SK-N-SH treated with all-trans-retinoic acid at 6 μM for 48 hours (cell line): ENCODE data around the gene BTG3.

Experiments
- ATAC-seq: fragments of 200-7000 bp; cut with Tn5 transposase; 3 replicates; pipeline ENCODE4 v1.9.1; 2020; ENCODE audit warnings: mild to moderate bottlenecking, moderate library complexity
- BACH2 ChIP-seq: fragments of 250-450 bp; sonication (Bioruptor Pico); IDR thresholded peaks from 2 replicates; pipeline ENCODE4 v1.9.0; 2021; ENCODE audit warnings: mild to moderate bottlenecking, borderline replicate concordance
- CSDC2 ChIP-seq: fragments of 250-450 bp; sonication (Bioruptor Pico); IDR thresholded peaks from 2 replicates; pipeline ENCODE4 v1.5.0; 2020; ENCODE audit warnings: mild to moderate bottlenecking, moderate library complexity
- ESRRG ChIP-seq: fragments of 250-450 bp; sonication (Bioruptor Pico); IDR thresholded peaks from 2 replicates; pipeline ENCODE4 v1.6.1; 2021; ENCODE audit warnings: mild to moderate bottlenecking
- GLIS3 ChIP-seq: fragments of 250-450 bp; sonication (Bioruptor Pico); IDR thresholded peaks from 2 replicates; pipeline ENCODE4 v1.5.0; 2020; ENCODE audit warnings: mild to moderate bottlenecking, moderate library complexity
- ISL1 ChIP-seq: fragments of 250-450 bp; sonication (Bioruptor Pico); IDR thresholded peaks from 2 replicates; pipeline ENCODE4 v2.1.2; 2022; ENCODE audit warnings: mild to moderate bottlenecking, moderate library complexity
- OSR1 ChIP-seq: fragments of 250-450 bp; sonication (Bioruptor Pico); IDR thresholded peaks from 2 replicates; pipeline ENCODE4 v1.8.0; 2022; ENCODE audit warnings: moderate library complexity, mild to moderate bottlenecking, inconsistent platforms
- PPARA ChIP-seq: fragments of 250-450 bp; sonication (Bioruptor Pico); IDR thresholded peaks from 2 replicates; pipeline ENCODE4 v1.5.0; 2020; ENCODE audit warnings: mild to moderate bottlenecking, borderline replicate concordance
- RARB ChIP-seq: fragments of 250-450 bp; sonication (Bioruptor Pico); IDR thresholded peaks from 2 replicates; pipeline ENCODE4 v1.8.0; 2021; ENCODE audit warnings: mild to moderate bottlenecking, moderate library complexity
- SNAI2 ChIP-seq: fragments of 250-450 bp; sonication (Bioruptor Pico); IDR thresholded peaks from 2 replicates; pipeline ENCODE4 v1.5.0; 2020; ENCODE audit warnings: mild to moderate bottlenecking, moderate library complexity
- TCF4 ChIP-seq: fragments of 250-450 bp; sonication (Bioruptor Pico); IDR thresholded peaks from 2 replicates; pipeline ENCODE4 v1.8.0; 2021; ENCODE audit warnings: mild to moderate bottlenecking, moderate library complexity, borderline replicate concordance
- TOX ChIP-seq: fragments of 250-450 bp; sonication (Bioruptor Pico); IDR thresholded peaks from 2 replicates; pipeline ENCODE4 v1.8.0; 2021; ENCODE audit warnings: mild to moderate bottlenecking, moderate library complexity, borderline replicate concordance
- ZC3H10 ChIP-seq: fragments of 250-450 bp; sonication (Bioruptor Pico); IDR thresholded peaks from 2 replicates; pipeline ENCODE4 v1.5.1; 2021; ENCODE audit warnings: mild to moderate bottlenecking, moderate library complexity
- ZFP3 ChIP-seq: fragments of 250-450 bp; sonication (Bioruptor Pico); IDR thresholded peaks from 2 replicates; pipeline ENCODE4 v1.5.0; 2020; ENCODE audit warnings: mild to moderate bottlenecking, moderate library complexity
- ZFP30 ChIP-seq: fragments of 450-650 bp; formaldehyde crosslinking; IDR thresholded peaks from 2 replicates; pipeline ENCODE4 v1.5.0; 2022; ENCODE audit warnings: mild to moderate bottlenecking, moderate library complexity
- ZNF565 ChIP-seq: fragments of 450-650 bp; formaldehyde crosslinking; conservative IDR thresholded peaks from 2 replicates; pipeline ENCODE4 v1.5.0; 2020; ENCODE audit warnings: low read depth, mild to moderate bottlenecking, moderate library complexity
- ZNF70 ChIP-seq: fragments of 450-650 bp; formaldehyde crosslinking; IDR thresholded peaks from 2 replicates; pipeline ENCODE4 v1.5.0; 2020; ENCODE audit warnings: mild to moderate bottlenecking, moderate library complexity
- ZNF8 ChIP-seq: fragments of 450-650 bp; formaldehyde crosslinking; IDR thresholded peaks from 2 replicates; pipeline ENCODE4 v1.5.0; 2020; ENCODE audit warnings: mild to moderate bottlenecking, moderate library complexity
- TF ChIP-seq, protein P1 (sequence below): fragments of 250-450 bp; sonication (Bioruptor Pico); IDR thresholded peaks from 2 replicates; pipeline ENCODE4 v1.5.1; 2020; ENCODE audit warnings: low read depth, mild to moderate bottlenecking, moderate library complexity
- TF ChIP-seq, protein P2 (sequence below): fragments of 250-450 bp; sonication (Bioruptor Pico); IDR thresholded peaks from 2 replicates; pipeline ENCODE4 v1.8.0; 2020; ENCODE audit warnings: mild to moderate bottlenecking, moderate library complexity, borderline replicate concordance
- TF ChIP-seq, protein P3 (sequence below): fragments of 250-450 bp; sonication (Bioruptor Pico); IDR thresholded peaks from 2 replicates; pipeline ENCODE4 v1.8.0; 2021; ENCODE audit warnings: low read depth, mild to moderate bottlenecking, moderate library complexity, borderline replicate concordance
- TF ChIP-seq, protein P4 (sequence below): fragments of 250-450 bp; sonication (Bioruptor Pico); IDR thresholded peaks from 2 replicates; pipeline ENCODE4 v1.5.0; 2020; ENCODE audit warnings: mild to moderate bottlenecking, moderate library complexity

The BTG3 gene

DNA sequence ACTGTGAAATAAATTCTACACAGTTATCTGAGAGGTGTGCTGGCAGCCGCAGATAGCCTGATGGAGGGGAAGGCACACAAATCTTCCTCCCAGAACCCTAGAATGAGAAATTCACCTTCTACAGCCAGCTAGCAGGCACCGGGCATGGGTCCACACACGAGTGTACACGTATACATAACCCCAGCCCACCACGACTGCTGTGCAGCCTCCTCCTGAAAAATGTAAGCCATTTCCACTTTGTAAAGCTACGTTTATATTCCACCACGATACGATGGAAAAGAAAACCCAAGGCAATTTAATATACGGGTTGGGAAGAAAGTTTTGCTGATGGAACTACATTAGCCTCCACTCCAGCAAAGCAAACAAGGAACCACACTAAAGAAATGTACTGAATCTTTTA, 1.8 kb downstream of the BTG3 start (continued):
- TF ChIP-seq ZNF70 (no peak), SNAI2 (no peak), ZFP30 (CRISPR knock-in tag) (no peak), OSR1 (no peak), TOX (CRISPR knock-in tag) (no peak), ZFP3 (CRISPR knock-in tag) (no peak)

DNA sequence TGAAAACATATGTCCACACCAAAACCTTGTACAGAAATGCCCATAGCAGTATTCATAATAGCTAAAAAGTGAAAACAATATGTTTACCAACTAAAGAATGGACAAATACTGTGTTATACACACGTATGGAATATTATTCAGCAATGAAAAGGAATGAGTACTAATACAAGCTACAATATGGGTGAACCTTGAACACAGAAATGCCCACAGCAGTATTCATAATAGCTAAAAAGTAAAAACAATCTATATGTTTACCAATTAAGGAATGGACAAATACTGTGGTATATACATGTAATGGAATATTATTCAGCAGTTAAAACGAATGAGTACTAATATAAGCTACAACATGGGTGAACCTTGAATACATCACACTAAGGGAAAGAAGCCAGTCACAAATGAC, 3.0 kb downstream of the BTG3 start:
- no peak for ATAC-seq
- no peak for TF ChIP-seq RARB
- TF ChIP-seq ZNF8 (CRISPR knock-in tag), result peak; percentile 76

DNA sequence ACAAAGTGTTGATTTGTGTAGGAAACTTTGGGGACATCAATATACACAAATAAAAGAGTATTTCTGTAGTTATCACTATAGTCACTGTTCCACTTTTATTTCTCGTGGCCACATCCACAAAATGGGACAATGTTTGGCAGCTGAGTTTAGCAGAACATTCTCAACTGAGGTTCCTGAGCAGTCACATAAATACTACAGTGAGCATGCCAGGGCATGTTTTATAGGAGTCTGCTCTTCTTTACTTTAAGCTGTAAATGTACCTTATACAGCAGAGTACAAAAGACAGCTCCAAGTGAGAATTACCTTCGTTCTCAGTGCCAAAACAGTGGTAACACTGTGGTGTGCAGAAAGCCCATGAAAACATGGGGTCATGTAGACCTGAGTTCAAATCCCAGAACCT, 5.0 kb downstream of the BTG3 start:
- ATAC-seq, result no peak
- TF ChIP-seq, protein P1, sequence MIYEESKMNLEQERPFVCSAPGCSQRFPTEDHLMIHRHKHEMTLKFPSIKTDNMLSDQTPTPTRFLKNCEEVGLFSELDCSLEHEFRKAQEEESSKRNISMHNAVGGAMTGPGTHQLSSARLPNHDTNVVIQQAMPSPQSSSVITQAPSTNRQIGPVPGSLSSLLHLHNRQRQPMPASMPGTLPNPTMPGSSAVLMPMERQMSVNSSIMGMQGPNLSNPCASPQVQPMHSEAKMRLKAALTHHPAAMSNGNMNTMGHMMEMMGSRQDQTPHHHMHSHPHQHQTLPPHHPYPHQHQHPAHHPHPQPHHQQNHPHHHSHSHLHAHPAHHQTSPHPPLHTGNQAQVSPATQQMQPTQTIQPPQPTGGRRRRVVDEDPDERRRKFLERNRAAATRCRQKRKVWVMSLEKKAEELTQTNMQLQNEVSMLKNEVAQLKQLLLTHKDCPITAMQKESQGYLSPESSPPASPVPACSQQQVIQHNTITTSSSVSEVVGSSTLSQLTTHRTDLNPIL (CRISPR knock-in tag), result no peak
- no peak for TF ChIP-seq TOX (CRISPR knock-in tag)
- TF ChIP-seq, all 23 proteins: peak for 0

DNA sequence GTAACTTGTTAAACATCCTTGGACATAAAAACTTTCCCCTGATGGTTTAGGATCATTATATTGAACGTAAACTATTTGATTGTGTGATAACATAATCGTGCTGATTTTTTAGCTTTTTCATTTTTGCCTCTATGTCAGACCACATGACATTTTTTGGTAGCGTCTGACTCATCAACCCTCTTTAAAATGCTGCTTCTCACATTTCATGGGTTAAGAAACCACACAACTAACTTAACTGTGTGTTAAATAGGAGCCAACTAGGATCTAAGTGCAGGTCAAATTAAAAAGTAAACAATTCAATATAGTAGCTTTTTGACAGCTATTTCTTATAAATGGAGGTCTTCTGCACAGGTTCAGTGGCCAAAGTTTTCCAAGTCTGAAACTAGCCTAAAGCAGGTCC, 9.8 kb downstream of the BTG3 start:
- peak; percentile 64 for ATAC-seq
- TF ChIP-seq ZFP30 (CRISPR knock-in tag) (no peak), ZNF70 (no peak), PPARA (CRISPR knock-in tag) (no peak), ZC3H10 (CRISPR knock-in tag) (no peak), OSR1 (no peak), SNAI2 (no peak), ZFP3 (CRISPR knock-in tag) (no peak), ISL1 (CRISPR knock-in tag) (no peak), TCF4 (CRISPR knock-in tag) (no peak), BACH2 (CRISPR knock-in tag) (no peak), ESRRG (no peak), ZNF565 (CRISPR knock-in tag) (no peak)
- TF ChIP-seq, protein P2, sequence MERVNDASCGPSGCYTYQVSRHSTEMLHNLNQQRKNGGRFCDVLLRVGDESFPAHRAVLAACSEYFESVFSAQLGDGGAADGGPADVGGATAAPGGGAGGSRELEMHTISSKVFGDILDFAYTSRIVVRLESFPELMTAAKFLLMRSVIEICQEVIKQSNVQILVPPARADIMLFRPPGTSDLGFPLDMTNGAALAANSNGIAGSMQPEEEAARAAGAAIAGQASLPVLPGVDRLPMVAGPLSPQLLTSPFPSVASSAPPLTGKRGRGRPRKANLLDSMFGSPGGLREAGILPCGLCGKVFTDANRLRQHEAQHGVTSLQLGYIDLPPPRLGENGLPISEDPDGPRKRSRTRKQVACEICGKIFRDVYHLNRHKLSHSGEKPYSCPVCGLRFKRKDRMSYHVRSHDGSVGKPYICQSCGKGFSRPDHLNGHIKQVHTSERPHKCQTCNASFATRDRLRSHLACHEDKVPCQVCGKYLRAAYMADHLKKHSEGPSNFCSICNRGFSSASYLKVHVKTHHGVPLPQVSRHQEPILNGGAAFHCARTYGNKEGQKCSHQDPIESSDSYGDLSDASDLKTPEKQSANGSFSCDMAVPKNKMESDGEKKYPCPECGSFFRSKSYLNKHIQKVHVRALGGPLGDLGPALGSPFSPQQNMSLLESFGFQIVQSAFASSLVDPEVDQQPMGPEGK (CRISPR knock-in tag), result no peak
- TF ChIP-seq, protein P3, sequence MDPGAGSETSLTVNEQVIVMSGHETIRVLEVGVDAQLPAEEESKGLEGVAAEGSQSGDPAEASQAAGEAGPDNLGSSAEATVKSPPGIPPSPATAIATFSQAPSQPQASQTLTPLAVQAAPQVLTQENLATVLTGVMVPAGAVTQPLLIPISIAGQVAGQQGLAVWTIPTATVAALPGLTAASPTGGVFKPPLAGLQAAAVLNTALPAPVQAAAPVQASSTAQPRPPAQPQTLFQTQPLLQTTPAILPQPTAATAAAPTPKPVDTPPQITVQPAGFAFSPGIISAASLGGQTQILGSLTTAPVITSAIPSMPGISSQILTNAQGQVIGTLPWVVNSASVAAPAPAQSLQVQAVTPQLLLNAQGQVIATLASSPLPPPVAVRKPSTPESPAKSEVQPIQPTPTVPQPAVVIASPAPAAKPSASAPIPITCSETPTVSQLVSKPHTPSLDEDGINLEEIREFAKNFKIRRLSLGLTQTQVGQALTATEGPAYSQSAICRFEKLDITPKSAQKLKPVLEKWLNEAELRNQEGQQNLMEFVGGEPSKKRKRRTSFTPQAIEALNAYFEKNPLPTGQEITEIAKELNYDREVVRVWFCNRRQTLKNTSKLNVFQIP (CRISPR knock-in tag), result no peak
- TF ChIP-seq, protein P1 (CRISPR knock-in tag), result no peak

DNA sequence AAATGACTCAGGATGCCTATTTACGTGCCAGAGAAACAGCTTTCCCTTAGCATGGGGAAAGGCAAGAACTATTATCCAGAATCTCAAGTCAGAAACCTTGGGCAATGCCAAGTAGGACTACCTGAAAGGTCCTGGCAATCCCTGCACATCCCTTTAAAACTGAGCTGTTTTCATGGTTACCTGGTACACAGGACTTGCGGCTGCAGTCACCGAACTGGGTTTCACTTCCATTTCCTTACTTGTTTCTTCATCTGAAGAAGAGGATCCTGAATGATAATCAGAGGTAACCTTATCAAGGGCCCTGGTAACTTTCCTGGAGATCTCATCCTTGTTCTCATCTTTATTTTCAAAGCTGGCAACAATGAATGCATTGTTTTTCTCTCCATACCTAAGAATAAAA, 14.3 kb downstream of the BTG3 start:
- no peak for ATAC-seq
- TF ChIP-seq, protein P3 (CRISPR knock-in tag), result no peak
- TF ChIP-seq ESRRG (no peak), OSR1 (no peak), RARB (no peak), CSDC2 (CRISPR knock-in tag) (no peak), ZNF8 (CRISPR knock-in tag) (no peak), GLIS3 (no peak), BACH2 (CRISPR knock-in tag) (no peak)
- TF ChIP-seq, protein P4, sequence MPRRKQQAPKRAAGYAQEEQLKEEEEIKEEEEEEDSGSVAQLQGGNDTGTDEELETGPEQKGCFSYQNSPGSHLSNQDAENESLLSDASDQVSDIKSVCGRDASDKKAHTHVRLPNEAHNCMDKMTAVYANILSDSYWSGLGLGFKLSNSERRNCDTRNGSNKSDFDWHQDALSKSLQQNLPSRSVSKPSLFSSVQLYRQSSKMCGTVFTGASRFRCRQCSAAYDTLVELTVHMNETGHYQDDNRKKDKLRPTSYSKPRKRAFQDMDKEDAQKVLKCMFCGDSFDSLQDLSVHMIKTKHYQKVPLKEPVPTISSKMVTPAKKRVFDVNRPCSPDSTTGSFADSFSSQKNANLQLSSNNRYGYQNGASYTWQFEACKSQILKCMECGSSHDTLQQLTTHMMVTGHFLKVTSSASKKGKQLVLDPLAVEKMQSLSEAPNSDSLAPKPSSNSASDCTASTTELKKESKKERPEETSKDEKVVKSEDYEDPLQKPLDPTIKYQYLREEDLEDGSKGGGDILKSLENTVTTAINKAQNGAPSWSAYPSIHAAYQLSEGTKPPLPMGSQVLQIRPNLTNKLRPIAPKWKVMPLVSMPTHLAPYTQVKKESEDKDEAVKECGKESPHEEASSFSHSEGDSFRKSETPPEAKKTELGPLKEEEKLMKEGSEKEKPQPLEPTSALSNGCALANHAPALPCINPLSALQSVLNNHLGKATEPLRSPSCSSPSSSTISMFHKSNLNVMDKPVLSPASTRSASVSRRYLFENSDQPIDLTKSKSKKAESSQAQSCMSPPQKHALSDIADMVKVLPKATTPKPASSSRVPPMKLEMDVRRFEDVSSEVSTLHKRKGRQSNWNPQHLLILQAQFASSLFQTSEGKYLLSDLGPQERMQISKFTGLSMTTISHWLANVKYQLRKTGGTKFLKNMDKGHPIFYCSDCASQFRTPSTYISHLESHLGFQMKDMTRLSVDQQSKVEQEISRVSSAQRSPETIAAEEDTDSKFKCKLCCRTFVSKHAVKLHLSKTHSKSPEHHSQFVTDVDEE, result no peak
- TF ChIP-seq, all 23 proteins: peak for 0
